ENCODE data around the gene IGF2BP1.

DNA sequence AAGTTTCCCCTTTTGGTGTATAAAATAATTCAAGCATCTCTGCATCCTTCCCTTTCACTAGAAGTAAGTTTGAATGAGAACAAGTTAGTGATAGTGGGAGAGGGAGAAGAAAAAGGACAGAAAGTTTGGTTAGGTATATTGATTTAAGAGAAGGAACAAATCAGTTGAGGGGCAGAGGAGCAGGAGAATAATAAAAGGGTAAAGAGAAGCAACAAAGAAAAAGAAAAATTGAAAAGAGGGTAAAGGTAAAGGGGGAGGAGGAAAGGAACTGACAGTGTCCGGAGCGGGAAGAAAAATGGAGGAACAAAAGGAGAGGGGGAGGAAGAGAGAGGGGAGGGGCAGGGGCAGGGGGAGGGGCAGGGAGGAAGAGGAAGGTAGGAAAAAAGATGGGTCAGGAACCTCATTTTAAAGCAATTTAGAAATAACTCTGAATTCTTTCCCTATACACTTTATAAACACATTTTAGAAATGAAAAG, 6.3 kb upstream of the IGF2BP1 start:
- no peak for TF ChIP-seq CTCF (IDR thresholded peaks at IDR 0.05; ENCODE audit: insufficient read depth, low read length, poor library complexity, severe bottlenecking)
- TF ChIP-seq EZH2phosphoT487 (conservative IDR thresholded peaks at IDR 0.05; ENCODE audit: low read length) = no peak

Measured in SU-DHL-6 (cell line).